Measurements from ENCODE around the gene RYR3.

RYR3 gene

DNA sequence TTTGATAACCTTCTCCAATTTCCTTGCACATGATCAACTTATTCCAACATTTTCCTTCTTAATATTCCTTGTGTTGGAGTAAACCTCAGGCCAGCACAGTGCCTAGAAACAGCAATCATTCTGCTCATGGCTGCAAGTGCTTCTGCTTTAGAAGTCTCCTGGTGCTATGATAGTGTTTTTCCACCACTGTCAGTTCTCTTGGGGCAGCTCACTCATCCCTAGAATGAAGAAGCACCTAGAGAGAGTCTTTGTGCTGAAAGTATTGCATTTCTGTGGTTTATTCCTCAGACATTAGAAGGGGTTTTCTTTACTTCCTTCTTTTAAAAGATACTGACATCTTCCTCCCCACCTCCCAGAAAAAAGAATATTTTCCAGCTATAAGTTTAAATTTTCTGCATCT is 183.5 kb downstream of the RYR3 start:
- in situ Hi-C loops (cut with MboI; ENCODE audit: low sequenced_read_pairs) = no loop called here

DNA sequence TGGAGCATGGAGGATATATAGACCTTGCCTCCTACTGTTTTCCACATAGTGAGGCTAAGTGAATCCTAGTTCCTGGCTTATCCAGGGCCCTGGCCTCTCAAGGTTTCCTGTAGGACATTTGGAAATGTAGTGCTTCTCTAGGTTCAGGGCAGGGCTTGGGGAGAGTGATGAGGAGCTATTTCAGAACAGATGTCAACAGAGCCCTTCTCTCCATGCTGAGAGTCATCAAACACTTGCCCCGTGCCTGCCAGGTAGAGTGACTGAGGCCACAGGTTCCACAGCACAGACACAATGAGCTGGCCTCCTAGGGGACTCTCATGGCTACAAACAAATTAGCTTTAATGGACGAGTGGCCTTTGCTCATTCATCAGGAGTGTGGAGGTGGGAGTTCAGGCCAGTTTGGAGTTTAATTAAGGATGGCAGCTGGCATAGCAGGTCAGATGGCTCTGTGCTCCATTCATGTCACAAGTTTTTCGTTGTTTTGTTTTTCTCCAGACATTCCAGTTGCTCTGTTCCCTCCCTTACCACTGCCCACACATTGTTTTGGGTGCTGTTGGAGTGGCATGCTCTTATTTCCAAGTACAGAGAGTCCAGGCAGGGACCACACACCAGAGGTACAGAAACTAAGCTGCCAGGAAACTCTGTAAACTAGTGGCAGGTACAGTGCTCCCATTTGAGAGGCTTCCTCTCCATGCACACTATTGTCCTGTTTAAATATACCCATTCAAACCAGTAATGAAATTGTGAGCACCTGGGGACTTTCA is 189.8 kb downstream of the RYR3 start:
- in situ Hi-C loops (cut with MboI; ENCODE audit: low sequenced_read_pairs) = no loop called here

DNA sequence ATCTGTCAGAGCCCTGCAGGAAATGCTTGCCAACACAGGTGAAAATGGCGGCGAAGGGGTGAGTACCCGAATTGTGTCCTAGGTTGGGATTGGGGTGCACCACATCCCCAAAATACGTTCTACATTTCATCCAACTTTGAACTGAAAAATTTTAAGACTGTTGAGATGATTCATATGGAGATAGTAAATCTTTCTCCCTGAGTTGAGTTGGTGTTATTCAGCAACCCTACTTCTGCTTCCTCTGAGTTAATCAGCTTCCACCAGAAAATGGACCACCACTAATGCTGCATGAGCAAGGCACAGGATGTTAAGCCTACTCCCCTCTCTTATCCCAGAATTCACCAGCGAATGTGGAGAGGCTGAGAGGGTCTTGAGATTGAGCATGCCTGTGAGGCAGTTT is 192.9 kb downstream of the RYR3 start:
- in situ Hi-C loops (cut with MboI; ENCODE audit: low sequenced_read_pairs) = no loop called here

DNA sequence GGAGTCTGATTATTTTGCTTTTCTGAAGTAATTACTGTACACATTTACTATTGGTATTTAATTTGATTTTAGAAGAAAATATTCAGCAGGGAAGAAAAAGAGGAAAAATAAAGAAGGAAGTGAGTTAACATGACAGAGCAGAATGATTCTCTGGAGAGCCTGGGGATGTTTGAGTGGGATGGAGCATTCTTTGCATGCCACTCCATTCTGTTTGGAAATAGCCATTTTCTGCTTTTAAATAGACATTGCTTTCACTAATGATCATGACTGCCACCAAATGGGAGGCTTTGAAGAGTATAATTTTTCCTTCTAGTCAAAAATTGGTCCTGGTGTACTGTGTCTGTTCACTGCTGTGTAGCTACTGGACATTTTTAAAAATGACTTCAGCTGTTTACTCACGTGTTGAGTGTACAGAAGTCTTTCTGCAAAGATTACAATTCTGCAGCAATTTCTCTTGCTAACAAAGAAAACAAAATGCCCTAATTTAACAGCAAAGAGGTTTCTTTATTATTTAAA is 196.1 kb downstream of the RYR3 start:
- in situ Hi-C loops (cut with MboI; ENCODE audit: low sequenced_read_pairs) = no loop called here

DNA sequence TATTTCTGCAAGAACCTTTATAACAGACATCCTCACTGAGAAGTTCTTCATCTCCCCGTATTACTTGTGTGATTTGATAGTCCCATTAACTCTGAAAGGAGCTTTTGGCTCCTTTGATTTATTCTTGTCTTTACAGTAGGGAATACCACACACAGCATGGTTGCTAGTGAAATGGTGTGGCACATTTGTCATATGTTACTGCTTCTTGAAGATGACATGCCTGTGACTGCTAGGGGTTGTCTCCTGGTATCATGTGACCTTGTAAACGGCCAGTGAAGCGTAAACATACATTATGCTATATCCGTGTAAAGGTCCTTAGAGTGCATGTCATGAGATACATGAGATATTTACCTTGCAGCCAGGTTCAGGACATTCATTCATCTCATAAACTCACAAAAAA is 197.9 kb downstream of the RYR3 start:
- in situ Hi-C loops (cut with MboI; ENCODE audit: low sequenced_read_pairs) = no loop called here

DNA sequence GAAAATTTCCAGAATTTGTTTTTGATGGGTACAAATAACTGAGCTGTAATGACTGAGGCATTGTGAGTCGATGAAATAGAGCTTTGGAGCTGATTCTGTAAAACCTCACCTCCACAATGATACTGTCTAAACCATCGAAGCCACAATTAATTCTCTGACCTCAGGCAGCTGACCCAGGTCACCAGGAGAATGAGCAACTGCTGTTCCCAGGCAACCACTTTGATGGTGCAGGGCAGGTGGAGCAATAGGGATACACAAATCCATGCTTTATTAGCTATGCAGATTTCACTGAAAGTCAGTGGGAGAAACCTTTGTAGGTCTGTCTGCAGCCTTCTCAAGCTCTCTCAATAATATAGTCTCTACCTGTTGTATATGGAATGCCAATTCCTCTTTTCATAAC is 204.4 kb downstream of the RYR3 start:
- in situ Hi-C loops (cut with MboI; ENCODE audit: low sequenced_read_pairs) = no loop called here

DNA sequence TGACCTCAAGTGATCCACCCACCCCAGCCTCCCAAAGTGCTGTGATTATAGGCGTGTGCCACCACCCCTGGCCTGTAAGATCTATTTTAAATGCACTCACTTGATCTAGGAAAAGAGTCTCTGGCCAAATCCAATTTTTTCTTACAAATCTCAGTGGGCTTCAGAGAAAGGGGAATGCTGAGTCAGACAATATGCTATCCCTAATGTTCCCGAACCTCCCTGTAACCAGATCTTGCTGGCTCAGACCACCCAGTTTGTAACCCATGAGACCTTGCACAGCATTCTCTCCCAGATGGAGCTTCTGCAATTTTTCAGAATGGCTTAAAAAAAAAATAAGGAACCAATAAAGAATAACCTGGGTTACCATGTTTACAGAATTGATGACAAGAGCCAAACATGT is 205.8 kb downstream of the RYR3 start:
- in situ Hi-C loops (cut with MboI; ENCODE audit: low sequenced_read_pairs) = no loop called here

DNA sequence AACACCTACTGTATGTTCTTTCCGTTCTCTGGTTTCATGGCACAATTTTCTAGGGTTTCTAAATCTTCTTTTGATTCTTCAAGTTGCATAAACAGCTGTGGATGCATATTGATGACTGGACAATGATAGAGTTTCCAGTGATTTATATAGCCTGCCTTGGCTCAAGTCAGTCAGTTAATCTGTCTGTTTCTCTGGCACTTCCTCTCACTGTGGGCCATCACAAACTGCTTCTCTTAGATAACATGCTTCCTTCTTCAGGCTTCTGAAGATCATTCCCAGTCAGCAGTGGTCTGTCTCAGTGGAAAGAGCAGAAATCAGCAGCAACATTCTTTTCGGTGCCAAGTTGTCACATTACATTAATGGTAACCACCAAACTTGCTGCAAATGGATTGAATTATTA is 207.2 kb downstream of the RYR3 start:
- in situ Hi-C loops (cut with MboI; ENCODE audit: low sequenced_read_pairs) = no loop called here

DNA sequence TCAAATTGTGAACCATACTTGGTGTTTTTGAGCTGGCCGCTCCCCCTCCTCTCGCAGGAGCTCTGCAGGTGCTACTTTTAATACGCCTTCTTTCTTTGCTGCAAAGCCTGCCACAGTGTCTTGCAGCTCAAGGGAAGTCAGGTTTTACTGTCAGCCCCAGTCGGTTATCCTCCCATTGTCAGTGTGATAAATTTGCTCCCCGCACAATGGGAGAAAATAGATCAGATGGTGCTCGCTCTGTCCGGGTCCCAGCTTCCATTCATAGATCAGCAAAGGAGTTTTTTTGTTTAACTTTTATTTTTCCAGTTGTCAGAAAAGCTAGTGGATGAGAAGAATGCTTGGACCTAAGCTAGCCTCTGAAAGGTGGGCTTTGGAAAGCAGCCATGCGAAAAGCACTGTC is 207.7 kb downstream of the RYR3 start:
- in situ Hi-C loops (cut with MboI; ENCODE audit: low sequenced_read_pairs) = no loop called here

DNA sequence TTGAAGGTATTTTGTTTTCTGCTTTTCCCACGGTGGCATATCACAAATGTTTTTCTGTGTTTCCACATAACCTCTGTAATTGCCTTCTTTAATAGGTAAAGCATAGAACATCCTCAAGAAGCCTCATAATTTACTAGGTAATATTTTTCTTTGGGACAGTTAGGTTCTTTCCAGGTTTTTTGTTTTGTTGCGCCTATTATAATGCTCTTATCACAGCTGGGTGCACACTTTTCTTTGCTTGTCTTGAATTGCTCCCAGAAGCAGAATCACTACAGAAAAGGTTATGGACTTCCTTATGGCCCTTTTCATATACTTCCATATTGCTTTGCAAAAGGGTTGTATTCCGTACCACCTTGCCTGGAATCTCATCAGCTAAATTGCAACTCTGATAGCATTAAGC is 213.5 kb downstream of the RYR3 start:
- in situ Hi-C loops (cut with MboI; ENCODE audit: low sequenced_read_pairs) = no loop called here

DNA sequence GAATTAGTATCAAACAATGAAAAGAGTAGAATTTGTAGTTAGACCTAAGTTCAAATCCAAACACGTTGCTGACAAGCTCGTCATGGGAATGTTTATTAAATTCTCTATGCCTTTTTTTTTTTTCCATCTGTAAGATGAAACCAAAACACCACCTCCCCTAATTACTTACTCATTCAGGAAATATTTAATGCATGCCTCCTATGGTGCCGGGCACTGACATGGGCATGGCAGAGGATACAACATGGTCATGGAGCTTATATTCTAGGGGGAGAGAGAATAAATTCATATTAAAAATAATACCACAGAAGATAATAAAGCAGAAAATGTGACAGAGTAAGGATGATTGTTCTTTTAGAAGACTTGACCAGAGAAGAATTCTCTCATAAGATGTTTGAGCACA is 215.8 kb downstream of the RYR3 start:
- in situ Hi-C loops (cut with MboI; ENCODE audit: low sequenced_read_pairs) = no loop called here

DNA sequence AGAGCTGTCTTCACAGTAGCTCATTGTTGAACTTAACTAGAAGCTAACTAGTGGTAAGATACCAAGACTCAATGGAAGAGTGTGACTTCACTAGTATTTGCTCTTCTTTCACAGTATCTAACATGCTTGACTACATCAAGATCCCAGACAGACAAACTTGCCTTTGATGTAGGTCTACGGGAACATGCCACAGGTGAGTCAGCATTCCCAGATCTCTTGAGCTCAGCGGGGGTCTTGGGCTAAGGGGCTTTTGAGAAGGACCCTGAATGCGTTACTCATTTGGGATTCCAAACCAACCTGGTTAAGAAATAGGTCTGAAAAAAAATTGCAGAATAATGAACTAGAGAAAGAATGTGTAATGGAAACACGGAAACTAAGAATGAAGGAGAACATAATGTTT is 222.4 kb downstream of the RYR3 start:
- in situ Hi-C loops (cut with MboI; ENCODE audit: low sequenced_read_pairs) = no loop called here

DNA sequence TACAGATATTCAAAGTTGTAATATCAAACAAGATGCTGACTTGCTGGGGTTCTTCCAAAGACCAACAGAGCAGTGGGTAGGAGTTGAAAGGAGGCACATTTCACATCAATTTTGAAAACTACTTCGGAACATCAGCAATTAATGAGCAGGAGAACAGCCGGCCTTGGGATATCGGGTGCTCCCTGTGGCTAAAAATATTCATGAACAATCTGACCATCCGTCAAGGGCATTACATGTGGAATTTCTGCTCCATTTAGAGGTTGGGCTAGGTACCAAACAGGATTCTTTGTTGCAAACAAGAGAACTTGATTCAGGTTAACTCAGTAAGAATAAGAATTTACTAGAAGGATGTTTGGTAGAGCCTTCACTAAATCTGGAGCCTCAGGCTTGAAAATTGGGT is 223.9 kb downstream of the RYR3 start:
- in situ Hi-C loops (cut with MboI; ENCODE audit: low sequenced_read_pairs) = no loop called here

DNA sequence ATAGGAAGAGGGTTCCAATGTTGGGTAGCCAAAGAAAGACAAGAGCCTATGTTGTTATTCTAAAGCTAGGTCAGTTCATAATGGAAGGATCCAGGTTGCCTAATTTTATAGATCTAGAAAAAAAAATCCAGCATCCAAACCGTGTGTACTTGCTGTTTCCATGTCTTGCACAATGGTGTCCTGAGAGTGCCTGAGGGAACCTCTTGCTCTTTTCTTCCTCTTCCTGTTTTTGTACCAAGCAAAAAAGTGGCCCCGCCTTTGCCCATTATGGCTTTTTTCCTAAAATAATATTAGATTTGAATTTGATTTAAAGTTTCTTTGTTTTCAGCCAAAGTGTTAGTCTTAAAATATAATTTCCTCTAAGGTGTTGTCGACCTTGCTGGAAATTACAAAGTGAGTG is 224.4 kb downstream of the RYR3 start:
- in situ Hi-C loops (cut with MboI; ENCODE audit: low sequenced_read_pairs) = no loop called here

DNA sequence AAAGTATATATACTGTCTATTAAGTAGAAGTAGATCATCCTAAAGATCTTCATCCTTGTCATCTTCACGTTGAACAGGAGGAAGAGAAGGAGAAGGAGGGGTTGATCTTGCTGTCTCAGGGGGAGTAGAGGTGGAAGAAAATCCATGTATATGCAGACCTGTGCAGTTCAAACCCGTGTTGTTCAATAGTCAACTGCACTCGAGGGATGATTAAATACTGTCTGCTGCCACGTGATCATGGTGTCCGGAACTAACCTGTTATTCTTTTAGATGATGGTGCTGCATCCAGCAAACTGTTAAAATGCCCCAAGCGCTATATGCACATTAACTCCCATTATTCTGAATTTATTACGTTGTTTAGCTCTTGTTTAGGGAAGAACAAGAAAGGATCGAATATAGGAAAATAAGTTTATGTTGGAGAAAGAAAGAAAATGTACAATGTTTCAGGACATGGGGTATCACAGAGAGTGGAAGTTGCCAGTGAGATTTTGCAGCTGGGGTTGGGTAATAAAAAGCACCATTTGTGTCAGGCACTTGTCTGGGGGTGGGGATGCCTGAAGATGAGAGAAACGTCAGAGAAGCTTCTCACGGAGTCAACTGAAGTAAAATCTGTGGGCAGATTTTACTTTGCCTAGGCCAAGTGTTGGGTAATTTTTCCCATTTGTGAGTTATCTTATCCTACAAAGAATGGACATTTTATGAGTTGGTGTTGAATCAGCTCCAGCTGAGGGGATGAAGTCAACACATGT is 229.2 kb downstream of the RYR3 start:
- in situ Hi-C loops (cut with MboI; ENCODE audit: low sequenced_read_pairs) = no loop called here

DNA sequence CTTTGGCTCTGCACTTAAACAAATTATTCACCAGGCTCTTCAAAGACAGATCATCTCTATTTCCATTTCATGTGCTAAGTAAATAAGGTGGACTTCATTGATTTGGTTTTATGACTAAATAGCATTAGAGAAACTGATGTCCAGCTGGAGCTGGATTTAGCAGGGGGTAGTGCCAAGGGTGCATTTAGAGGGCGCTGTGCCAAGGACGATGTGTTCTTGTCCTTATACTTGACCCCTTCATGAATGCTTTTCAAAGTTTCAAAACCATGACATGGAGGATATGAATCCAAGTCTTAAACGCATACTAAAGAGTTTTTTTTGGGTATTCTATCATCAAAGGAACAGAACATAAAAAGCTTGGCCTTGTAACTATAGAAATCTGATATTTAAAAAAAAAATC is 233.2 kb downstream of the RYR3 start:
- in situ Hi-C loops (cut with MboI; ENCODE audit: low sequenced_read_pairs) = no loop called here

DNA sequence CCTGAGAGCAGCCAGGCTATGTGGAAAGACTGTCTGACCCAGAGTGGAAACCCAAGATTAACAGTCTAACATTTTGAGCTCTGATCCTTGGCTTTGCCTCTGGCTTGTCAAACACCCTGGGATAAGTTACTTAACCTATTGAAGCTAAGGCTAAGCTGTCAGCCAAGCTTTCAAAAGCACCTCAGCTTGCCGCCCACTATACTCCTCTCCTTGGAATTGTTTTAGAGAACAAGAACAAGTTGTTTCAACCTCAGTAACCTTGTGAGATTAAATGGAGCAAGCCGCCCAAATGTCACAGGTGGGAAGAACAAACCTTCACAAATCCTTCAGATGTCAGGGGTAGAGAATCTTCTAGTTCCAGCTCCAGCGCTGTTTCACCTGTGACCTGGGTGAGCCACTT is 235.1 kb downstream of the RYR3 start:
- in situ Hi-C loops (cut with MboI; ENCODE audit: low sequenced_read_pairs) = no loop called here

DNA sequence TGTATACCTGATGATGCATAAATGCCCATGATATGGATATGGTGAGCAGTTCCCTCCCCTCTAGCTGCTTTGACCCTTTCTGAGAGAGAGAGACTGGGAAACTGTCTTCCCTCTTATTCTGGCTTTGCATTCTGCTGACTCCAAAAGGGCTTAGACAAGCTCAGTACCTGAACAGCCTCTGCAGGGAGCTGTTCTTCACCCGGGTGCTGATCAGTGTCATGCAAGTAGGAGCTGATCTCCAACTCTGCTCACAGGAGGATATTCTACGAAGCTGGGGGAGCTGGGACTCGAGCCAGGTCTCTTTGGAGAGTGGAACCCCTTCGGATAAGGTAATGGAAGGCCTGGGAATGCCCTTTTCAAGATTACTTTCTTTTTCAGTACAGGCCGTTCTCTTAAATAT is 237.1 kb downstream of the RYR3 start:
- in situ Hi-C loops (cut with MboI; ENCODE audit: low sequenced_read_pairs) = no loop called here

DNA sequence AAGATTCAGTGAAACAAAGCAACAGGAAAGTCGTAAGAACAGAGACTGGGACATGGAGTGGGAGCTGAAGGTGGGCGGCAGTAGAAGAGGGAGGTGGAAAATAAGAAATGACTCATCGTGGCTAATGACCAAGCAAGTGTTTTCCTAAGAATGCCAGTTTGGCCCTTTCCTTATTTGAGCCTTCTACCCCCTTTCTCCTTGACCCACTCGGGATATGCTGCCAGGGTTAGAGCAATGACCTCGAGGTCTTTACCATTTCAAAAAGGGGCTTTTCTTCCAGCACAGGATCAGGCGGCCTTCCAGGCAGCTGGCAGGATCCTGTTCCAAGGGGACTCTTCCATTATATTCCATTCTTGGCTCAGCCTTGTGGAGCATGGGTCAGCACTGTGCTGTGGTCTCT is 241.1 kb downstream of the RYR3 start:
- in situ Hi-C loops (cut with MboI; ENCODE audit: low sequenced_read_pairs) = no loop called here

DNA sequence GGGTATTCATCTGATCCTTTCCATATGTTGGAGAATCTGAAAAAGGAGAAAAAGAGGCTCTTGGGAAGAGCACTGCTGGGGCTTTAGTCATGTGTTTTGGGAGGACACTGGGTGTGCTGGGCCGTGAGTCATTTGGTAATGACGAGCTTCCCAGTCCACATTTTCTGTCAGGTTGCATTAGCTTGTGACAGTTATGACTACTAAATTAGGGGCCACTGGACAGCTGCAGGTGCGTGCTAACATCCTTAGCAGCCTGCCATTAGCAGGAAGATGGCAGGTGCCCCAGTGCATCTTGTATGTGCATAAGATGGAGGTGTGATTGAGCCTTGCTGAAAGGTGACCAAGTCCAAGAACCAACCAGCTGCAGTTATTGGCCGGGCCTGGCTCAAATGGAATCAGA is 242.4 kb downstream of the RYR3 start:
- in situ Hi-C loops (cut with MboI; ENCODE audit: low sequenced_read_pairs) = no loop called here

DNA sequence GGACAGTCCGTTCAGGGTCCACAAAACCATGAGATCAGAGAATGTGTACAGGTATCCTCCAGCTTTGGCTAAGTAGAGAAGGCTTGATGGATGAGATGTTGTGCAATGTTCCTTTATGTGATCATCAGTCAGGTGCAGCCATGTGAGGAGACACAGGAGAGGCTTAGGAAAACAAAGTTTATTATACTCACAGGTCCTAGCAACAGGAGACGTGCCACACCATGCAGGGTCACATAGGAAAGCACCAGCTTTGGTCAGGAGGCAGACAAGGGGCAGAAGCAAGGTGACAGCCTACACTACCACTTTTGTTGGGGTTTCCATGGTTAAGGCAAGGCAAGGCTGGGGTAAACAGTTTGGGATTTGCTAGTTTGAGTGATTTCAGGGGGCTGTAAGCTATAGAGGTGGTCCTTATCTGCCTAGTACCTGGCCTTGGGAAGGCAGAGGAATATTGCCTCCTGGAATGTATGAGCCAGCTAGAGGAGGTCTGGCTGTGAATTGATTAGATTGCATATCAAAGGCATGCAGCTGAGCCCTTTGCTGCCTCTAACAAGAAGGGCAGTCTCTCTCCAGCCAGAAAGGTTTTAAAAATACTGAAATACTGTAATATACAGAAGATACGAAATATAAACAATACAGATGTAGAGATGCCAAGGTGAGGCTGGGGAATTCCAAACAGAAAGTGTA is 248.6 kb downstream of the RYR3 start:
- in situ Hi-C loops (cut with MboI; ENCODE audit: low sequenced_read_pairs) = no loop called here

DNA sequence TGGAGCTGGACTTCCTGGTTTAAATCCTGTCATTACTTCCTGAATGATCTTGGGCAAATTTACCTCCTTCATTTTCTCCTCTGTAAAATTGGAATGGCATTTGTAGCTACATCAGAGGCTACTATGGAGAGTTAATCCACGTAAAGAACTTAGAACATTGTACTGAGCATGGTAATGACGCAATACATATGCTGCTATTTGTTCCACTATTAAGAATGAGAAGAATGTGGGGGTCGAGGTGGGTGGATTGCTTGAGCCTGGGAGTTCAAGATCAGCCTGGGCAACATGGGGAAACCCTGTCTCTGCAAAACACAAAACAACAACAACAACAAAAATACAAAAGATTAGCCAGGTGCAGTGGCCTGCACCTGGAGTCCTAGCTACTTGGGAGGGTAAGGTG is 250.6 kb downstream of the RYR3 start:
- in situ Hi-C loops (cut with MboI; ENCODE audit: low sequenced_read_pairs) = no loop called here

Measured in HL-60/S4 (cell line).